Endothelial cell of hepatic sinusoid (primary cell): ENCODE results near the gene SPIRE1.
"Not testable (repeated sequence)": the region's sequence is repeated elsewhere in the genome, so short reads cannot be mapped to it uniquely, and the experiment has no call there.

Experiments used
- in situ Hi-C: cut with HindIII; loops from 2 replicates; pipeline ENCODE4 v1.10.0; 2017; ENCODE audit warnings: low sequenced_read_pairs

SPIRE1 gene

DNA sequence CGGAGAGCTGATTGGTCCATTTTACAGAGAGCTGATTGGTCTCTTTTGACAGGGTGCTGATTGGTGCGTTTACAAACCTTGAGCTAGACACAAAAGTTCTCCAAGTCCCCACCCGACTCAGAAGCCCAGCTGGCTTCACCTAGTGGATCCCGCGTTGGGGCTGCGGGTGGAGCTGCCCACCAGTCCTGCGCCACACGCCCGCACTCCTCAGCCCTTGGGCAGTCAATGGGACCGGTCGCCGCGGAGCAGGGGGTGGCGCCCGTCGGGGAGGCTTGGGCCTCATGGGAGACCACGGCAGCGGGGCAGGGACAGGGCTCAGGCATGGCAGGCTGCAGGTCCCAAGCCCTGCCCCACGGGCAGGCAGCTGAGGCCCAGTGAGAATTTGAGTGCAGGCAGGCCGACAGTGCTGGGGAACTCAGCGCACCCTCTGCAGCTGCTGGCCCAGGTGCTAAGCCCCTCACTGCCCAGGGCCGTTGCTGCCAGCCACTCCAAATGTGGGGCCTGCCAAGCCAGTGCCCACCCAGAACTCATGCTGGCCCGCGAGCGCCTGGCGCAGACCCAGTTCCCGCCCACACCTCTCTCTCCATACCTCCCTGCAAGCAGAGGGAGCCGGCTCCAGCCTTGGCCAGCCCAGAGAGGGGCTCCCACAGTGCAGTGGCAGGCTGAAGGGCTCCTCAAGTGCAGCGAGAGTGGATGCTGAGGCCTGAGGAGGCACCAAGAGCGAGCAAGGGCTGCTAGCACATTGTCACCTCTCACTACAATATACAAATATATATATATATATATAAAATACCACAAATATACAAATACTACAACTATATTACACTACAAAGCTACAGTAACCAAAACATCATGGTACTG is 100.7 kb downstream of the SPIRE1 start:
- in situ Hi-C loops, result no loop called here

DNA sequence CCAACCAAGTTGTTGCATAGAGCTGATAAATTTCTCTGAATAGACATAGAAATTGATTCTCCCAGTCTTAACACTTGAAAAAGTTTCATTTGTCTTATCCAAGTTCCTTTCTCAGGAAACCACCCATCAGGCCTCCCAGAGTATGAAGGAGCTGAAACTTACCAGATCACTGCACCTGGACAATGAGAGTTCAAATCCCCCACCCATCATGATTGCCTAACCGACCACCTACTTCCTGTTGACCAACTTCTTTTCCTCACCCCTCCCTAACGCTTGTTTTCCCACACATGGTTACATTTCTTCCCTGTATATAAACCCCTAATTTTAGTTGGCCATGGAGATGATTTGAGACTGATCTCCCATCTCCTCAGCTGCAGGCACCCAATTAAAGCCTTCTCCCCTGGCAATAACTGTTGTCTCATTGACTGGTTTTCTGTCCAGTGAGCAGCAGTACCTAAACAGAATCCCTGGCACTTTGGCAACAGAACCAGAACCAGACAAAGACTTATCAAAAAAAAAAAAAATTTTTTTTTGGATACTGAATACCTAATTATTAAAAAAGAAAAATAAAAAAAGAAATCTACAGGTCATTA is 103.0 kb downstream of the SPIRE1 start:
- in situ Hi-C loops, result no loop called here

DNA sequence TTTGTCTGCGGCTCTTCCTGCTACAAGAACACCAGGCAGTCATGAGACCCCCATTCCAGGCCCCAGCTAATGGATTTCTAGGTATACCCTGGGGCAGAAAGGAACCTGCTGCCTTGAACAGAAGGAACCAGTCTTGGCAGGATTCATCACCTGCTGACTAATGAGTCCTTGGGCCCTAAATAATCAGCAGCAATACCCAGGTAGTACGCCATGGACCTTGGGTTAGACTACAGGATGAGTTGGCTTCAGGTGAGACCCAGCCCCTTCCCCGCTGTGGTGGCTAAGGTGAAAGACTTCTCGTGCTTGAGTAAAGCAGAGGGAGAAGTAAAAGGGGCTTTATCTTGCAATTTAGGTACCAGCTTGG is 105.0 kb downstream of the SPIRE1 start:
- in situ Hi-C loops, result no loop called here

DNA sequence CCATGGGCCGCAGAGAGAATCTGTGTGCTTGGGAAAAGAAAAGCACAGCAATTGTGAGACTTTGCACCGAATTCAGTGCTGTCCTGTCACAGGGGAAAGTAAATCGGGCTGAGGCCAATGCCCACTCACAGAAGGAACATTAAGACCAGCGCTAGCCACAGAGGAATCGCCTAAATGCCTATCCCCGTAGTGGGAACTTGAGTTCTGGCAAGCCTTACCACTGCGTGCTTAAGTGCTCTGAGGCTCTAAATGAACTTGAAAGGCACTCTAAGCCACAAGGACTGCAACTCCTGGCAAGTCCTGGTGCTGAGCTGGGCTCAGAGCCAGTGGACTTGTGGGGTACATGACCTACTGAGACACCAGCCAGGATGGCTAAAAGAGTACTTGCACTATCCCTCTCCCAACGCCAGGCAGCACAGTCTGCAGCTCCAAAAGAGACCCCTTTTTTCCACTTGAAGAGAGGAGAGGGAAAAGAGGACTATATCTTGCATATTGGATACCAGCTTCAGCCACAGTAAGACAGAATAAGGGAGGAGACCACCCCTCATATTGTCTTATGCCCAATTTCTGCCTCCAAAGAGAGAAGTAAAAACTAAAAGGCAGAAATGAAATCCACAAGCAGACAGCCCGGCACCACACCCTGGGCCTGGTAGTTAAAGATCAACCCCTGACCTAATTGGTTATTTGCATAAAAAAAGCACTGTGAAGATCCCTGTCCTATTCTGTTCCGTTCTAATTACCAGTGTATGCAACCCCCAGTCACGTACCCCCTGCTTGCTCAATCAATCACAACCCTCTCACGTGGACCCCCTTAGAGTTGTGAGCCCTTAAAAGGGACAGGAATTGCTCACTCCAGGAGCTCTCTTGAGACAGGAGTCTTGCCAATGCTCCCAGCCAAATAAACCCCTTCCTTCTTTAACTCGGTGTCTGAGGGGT is 105.7 kb downstream of the SPIRE1 start:
- in situ Hi-C loops, result not testable (repeated sequence)

DNA sequence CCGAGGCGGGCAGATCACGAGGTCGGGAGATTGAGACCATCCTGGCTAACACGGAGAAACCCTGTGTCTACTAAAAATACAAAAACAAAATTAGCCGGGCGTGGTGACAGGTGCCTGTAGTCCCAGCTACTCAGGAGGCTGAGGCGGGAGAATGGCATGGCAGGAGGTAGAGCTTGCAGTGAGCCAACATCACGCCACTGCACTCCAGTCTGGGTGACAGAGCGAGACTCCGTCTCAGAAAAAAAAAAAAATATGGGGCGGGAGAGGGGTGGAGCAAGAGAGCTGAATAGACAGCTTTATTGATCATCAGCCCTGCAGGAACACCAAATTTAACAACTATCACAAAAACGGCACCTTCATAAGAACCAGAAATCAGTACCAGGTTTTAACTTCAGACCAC is 106.4 kb downstream of the SPIRE1 start:
- in situ Hi-C loops, result not testable (repeated sequence)

DNA sequence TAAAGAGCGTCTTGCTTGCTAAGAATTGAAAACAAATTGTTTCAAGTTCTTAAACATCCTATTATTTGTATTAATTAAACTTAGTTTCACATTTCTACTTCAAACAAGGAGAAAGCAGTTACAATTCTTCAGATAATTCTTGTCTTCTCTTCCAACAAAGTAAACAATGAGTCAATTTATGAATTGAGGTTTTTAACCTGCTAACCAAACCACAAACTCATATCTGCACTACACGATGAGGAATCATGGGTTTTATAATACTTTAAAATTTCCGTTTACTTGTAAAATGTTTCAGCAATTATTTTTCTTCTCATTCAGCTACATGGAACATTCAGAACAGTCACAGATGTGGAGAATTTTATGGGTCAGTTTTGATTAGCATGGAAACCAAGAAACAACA is 114.2 kb downstream of the SPIRE1 start:
- in situ Hi-C loops, result no loop called here

DNA sequence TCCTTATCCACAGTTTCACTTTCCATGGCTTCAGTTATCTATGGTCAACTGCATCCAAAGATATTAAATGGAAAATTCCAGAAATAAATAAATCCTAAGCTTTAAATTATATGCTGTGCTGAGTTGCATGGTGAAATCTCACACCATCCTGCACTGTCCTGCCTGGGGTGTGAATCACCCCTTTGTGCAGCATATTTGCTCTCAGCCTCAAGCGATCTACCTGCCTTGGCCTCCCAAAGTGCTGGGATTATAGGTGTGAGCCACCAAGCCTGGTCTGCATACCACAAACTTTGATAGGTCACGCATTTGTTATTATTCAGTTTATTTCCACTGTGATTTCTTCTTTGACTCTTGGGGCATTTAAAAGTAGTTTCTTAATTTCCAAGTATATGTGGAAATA is 117.2 kb downstream of the SPIRE1 start:
- in situ Hi-C loops, result no loop called here

DNA sequence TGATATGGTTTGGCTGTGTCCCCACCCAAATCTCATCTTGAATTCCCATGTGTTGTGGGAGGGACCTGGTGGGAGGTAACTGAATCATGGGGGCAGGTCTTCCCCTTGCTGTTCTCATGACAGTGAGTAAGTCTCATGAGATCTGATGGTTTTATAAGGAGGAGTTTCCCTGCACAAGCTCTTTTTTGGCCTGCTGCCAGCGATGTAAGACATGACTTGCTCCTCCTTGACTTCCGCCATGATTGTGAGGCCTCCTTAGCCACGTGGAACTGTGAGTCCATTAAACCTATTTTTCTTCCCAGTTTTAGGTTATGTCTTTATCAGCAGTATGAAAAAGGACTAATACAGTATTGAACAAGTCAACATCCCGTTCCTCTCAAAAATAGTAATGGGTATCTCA is 118.7 kb downstream of the SPIRE1 start:
- in situ Hi-C loops, result not testable (repeated sequence)

DNA sequence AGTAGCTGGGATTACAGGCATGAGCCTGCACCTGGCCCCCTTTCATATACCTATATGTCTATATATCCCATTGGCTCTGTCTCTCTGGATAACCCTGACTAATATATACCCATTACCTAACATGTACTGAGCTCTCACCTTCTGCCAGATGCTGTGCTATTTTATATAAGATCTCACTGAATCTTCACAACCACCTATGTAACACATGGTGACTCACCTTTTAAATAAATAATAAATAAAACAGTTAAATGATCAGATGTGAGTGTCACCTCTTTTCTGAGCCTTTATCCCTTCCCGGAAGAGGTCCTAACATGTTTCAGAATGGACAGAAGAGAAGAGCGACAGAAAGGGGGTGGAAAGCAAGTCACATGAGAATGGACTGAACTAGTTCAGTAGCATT is 123.1 kb downstream of the SPIRE1 start:
- in situ Hi-C loops, result no loop called here

DNA sequence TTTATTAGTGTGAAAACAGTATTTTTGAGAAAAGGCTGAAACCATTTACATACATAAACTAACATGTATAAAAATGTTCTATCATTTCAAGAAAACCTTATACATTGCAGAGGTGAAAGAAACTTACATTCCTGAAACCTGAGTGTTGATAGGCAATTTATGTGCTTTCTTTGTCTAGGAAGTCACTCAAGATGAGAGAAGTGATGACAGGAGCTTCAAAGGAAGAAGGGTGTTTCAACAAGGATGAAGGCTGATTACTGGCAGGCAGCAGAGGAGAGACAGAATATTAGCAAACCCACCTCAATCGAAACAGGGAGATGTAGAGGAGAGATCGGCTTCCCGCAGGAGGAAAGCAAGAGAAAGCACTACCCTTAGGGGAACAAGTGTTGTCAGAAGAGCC is 125.2 kb downstream of the SPIRE1 start:
- in situ Hi-C loops, result no loop called here

DNA sequence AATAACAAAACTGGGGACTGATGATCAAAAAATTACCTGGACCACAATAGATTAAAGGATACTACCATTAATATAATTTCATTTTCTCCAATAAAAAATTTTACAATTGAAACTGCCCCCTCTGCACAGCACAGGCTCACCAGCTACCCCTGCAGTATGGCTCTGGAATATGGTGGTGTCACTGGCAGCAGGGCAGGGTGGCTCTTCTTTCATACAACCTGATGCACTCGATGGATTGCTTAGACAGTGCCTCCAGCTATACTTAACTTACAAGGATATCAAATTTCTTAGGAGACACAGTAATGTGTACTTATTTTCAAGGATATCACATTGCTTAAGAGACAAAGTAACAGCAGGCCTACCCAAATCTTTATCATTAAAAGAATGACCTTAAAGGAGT is 126.2 kb downstream of the SPIRE1 start:
- in situ Hi-C loops, result no loop called here

DNA sequence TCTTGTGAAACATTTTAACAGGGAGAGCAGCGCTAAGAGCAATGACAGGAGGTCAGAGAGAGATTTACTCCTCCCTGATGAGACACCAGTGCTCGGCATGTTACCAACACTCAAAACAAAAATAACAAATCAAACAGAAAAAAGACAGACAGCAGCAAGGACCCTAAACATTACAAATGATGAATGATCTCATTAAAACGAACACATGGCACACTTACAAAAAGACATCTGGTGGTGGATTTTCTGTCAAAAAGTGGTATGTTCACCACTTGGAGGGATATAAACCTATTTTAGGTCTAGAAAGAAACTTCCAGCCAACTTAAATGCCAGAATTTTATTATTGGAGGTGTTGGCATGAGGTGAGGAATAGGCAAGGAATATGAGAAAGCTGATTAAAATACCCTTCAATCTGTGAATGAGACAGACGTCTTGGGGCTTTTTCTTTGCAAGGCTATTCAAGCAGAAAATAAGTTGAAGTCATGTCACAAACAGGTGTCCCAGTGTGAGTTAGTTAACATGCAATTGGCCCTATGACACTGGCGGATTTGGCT is 137.4 kb downstream of the SPIRE1 start:
- in situ Hi-C loops, result no loop called here

DNA sequence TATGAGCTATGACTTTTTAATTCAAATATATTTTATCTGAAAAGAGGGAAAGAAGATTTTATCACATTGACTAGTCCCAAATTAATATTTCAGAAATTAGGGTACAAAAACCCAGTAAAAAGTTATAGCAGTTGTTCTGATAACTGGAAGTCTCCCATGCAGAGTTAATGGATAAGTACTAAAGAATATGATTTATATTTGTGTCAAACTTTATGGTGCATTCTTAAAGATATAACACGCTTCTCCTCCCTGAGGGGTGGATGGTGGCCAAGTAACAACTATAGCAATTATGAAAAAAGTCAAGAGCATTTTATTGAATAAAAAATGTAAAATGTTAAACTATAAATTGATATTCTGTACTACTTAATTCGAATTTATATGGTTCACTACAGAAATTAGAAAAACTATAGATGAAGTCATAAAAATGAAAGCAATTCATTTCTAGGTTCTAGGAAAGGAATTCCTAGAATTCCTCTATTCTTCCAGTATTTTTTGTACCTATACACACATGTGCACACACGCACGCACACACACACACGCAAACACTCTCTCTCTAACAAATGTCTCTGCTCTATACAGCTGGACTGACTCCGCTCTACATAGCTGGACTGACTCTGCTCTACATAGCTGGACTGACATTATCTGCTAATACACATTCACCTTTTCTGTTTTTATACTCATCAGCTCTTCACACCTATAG is 138.9 kb downstream of the SPIRE1 start:
- in situ Hi-C loops, result no loop called here

DNA sequence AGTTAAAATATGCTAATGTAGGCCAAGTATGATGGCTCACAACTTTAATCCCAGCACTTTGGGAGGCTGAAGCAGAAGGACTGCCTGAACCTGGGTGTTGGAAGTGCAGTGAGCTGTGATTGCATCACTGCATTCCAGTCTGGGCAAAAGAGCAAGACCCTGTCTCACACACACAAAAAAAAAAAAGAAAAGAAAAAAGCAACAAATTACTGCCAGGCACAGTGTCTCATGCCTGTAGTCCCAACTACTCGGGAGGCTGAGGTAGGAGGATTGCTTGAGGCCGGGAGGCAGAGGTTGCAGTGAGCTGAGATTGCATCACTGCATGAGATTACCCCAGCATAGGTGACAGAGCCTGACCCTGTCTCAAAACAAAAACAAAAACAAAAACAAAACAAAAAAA is 139.6 kb downstream of the SPIRE1 start:
- in situ Hi-C loops, result no loop called here

DNA sequence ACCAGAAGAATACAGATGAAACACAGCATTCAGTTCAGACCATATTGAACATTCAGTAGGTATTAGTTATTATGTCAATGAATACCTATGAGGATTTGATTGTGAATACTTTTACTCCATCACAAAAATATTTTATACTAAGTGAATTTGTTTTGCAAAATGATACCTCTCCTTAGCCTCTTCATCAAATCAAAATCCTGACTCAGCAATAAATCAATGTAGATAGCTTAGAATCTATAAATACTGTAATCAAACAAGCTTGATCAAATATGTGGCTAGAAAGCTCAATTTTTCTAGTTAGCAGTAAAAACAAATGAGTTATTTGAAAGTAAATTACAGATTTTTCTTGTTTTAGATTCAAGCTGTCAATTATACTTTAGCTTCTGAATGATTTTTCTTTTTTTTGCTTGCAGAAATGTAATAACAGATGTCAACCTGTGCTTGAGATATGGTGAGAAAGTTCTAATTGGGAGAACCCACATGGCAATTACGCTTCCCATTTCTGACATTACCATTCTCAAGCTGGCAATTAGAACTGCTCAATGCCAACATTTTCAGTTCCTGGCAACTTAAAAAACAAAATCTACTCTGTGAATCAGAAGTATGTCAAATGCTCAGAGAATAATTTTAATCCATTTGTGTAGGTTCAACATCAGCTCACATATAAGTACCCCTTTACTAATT is 140.6 kb downstream of the SPIRE1 start:
- in situ Hi-C loops, result no loop called here

DNA sequence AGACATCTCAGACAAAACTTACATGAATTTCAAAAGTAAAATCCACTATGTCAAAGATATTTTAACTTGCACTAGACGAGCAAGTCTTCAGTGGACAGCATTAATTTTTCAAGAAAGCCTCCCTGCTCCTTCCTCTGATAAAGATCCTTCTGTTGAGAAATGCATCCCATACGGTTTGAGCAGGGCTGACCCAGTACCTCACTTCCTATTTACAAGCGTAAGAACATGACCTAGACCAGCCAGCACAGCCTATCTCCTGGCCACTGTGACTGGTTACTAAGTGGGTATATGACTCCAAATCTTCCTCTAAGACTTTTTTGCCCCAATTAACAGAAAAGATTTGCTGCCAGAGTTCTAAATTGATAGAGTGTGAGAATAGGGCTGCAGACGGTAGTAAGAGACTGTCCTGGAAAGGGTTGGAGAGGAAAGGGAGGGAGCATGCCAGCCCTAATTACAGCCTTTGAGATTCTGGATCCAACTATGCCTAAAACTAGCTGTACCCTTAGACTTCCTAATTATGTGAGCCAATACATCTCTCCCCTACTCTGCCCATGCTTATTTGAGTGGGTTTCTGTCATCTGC is 141.8 kb downstream of the SPIRE1 start:
- in situ Hi-C loops, result no loop called here

DNA sequence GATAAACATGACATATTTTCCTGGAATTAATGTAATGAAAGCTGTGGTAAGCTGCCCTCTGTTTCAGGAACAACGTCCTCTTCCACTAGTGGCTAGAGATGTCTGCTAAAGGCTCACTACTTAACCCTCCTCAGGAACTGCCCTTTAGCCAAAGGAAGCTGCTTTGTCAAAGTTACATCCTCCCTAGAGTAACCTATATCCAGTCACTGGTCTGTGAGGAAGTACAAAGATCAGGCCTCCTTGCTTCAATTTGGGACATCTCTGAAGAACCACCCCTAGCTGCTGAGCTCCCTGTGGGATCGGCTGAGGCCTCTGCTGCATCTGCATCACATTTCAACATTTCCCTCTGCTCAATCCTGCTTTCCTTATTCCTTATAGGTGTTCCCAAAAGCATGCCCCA is 142.4 kb downstream of the SPIRE1 start:
- in situ Hi-C loops, result no loop called here

DNA sequence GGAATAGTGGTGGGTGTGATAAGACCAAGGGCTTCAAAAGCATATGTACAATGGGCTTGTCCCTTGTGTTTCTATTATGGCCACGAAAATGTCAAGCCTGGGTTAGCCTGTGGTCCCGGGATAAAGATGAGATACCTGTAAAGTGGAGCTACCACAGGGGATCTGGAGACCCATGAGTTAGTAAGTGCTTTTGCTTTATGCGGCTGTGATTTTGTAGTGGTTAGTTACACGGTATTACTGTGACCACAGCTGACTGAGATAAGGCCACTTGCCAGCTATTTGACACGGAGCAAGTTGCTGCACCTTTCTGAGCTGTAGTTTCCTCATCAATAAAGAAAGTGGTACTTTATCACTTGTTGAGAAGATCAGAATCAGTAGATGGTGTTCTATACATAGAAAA is 150.9 kb downstream of the SPIRE1 start:
- in situ Hi-C loops, result no loop called here

DNA sequence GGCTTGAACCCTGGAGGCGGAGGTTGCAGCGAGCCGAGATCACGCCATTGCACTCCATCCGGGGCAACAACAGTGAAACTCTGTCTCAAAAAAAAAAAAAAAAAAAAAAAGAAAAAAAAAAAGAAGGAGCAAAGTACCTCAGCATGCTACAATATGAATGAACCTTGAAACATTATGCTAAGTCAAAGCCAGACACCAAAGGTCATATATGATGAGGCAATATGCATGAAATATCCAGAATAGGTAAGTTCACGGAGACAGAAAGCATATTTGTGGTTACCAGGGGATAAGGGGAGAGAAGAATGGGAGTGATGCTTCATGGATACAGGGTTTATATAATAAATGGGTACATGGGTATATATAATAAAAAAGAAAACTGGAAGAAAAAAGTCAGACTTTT is 156.9 kb downstream of the SPIRE1 start:
- in situ Hi-C loops, result no loop called here

DNA sequence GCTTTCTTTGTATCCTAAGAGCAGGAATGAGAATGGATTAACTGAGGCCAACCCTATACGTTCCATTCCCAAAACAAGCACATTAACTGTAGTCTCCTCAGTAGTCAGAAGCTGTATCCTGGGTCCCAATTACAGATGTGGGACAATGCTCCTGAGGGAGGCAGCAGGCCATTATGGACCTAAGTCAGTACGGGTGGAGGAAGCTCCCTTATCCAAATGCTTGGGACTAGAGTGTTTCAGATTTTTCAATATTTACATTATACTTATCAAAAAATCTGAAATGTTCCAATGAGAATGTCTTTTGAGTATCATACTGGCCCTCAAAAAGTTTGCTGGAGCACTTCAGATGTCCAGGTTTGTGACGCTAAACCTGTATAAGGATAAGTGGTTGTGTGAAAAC is 160.1 kb downstream of the SPIRE1 start:
- in situ Hi-C loops, result no loop called here
